AG04450 (cell line): Measurements from ENCODE around the gene MAP3K13. TPM values are rescaled to one million over a fixed set of nuclear protein-coding genes. Genes with fewer than 3 reads are reported as not detected.

Experiments used
- CTCF ChIA-PET: fragments of 300-600, 350-600 bp; formaldehyde crosslinking; extraction: SDS; loops from one replicate; lab custom pipeline; 2022; ENCODE audit warnings: antibody characterized with exemption, inconsistent platforms; lab: Charles Lee
- POLR2A ChIA-PET: fragments of 350-600 bp; formaldehyde crosslinking; extraction: SDS; loops from one replicate; lab custom pipeline; 2021; ENCODE audit warnings: antibody characterized with exemption, inconsistent platforms; lab: Yijun Ruan, JAX
- DNase-seq: peaks from one replicate; pipeline ENCODE4 v3.0.0-alpha.2; 2011; ENCODE audit warnings: low read depth, low spot score
- H3K27ac ChIP-seq: one replicate; pipeline ENCODE4 v1.5.1; 2012; ENCODE audit warnings: low read depth, low read length, control low read depth
- H3K27me3 ChIP-seq: one replicate; pipeline ENCODE4 v1.6.0; 2012; ENCODE audit warnings: low read length; ENCODE audit not compliant: control insufficient read depth, insufficient read depth
- H3K4me3 ChIP-seq: 2 replicates; pipeline ENCODE4 v1.5.1; 2011; ENCODE audit warnings: mild to moderate bottlenecking, low read depth, low read length, control low read depth
- H3K9me3 ChIP-seq: 2 replicates; pipeline ENCODE4 v1.5.1; 2012; ENCODE audit warnings: low read length; ENCODE audit not compliant: control insufficient read depth, insufficient read depth
- polyA plus RNA-seq: library from polyadenylated mRNA; depleted of rRNA; stranded (reverse); fragments of >200 nt; gene quantifications from 2 replicates; pipeline ENCODE4 v1.2.3, GENCODE V29; 2011; rRNA removed
- TF ChIP-seq, protein P1 (sequence below): IDR thresholded peaks from 2 replicates; pipeline ENCODE4 v1.5.1; 2011; ENCODE audit warnings: low read depth, low read length, control low read depth, inconsistent platforms

MAP3K13 gene
- polyA plus RNA-seq, 1 experiment: 20.9 TPM

DNA sequence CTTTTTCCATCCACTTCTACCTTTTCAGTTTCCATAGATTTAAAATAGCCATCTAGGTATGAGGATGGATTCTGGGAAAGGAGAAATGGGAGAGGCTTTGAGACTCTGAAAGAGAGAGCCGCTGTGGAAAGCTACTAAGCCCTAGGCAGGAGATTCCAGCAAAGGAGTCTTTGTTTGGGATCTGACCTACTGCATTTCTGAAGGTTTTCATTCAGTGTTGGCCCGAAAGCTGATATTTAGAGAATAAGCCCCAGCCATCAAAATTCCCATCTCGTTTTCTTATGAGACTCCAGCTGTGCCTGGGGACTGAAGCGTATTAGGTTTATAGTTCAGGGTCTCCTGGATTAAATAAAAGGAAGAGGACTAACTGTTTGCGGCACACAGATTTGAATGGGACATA lies 170.0 kb downstream of the MAP3K13 start:
- CTCF ChIA-PET: interaction anchor here (1.4 kb wide), 1 partner anchor 26 kb away, joined by 7 read pairs; no protein-coding TSS in a partner anchor

GRCh38 chr3:185534511-185534910 lies 171.6 kb downstream of the MAP3K13 start:
- H3K27me3 ChIP-seq: peaks cover under 1% of the 10 kb centered on the region
- DNase-seq: no peak
- TF ChIP-seq, protein P1, sequence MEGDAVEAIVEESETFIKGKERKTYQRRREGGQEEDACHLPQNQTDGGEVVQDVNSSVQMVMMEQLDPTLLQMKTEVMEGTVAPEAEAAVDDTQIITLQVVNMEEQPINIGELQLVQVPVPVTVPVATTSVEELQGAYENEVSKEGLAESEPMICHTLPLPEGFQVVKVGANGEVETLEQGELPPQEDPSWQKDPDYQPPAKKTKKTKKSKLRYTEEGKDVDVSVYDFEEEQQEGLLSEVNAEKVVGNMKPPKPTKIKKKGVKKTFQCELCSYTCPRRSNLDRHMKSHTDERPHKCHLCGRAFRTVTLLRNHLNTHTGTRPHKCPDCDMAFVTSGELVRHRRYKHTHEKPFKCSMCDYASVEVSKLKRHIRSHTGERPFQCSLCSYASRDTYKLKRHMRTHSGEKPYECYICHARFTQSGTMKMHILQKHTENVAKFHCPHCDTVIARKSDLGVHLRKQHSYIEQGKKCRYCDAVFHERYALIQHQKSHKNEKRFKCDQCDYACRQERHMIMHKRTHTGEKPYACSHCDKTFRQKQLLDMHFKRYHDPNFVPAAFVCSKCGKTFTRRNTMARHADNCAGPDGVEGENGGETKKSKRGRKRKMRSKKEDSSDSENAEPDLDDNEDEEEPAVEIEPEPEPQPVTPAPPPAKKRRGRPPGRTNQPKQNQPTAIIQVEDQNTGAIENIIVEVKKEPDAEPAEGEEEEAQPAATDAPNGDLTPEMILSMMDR: no peak
- no peaks in the 10 kb centered on the region for H3K9me3 ChIP-seq
- CTCF ChIA-PET: interaction anchor here (1.2 kb wide), 1 partner anchor 24 kb away, joined by 3 read pairs; no protein-coding TSS in a partner anchor
- no peak overlapping the region for H3K4me3 ChIP-seq
- H3K27ac ChIP-seq: no peak overlapping the region
- POLR2A ChIA-PET: no interaction called here

More for the DNA sequence above, 170.0 kb downstream of the MAP3K13 start:
- H3K9me3 ChIP-seq: no peaks in the 10 kb centered on the region
- DNase-seq: no peak
- H3K27me3 ChIP-seq: peaks cover 5% of the 10 kb centered on the region
- TF ChIP-seq, protein P1: no peak
- no peak overlapping the region for H3K27ac ChIP-seq
- POLR2A ChIA-PET: no interaction called here
- no peak overlapping the region for H3K4me3 ChIP-seq

DNA sequence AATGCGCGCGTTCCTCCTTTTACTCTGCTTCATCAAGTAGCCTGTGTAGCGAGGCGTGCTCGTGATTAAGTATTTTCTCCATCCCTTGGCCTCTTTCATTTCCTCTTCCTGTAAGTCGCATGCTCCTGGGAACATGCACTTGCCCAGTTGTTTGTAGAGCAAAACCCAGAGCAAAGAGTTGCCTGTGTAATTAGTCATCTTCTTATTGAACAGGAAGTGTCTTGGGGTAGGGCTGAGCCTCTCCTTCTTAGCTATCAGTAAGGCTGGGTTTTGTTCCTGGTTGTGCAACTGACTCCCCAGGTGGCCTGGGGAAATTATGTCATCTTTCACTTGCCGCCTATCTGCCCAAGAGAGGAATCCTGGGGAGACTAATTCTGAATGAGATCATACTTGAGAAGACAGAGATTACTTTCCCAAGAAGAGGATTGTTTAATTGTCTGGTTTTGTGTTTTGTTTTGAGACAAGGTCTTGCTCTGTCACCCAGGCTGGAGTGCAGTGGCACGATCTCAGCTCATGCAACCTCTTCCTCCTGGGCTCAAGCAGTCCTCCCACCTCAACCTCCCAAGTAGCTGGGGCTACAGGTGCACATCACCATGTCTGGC lies 174.5 kb downstream of the MAP3K13 start:
- Histone ChIP-seq H3K9me3 (no peaks in the 10 kb centered on the region), H3K27me3 (no peaks in the 10 kb centered on the region), H3K4me3 (no peak overlapping the region), H3K27ac (no peak overlapping the region)
- DNase-seq: no peak
- CTCF ChIA-PET: no interaction called here
- POLR2A ChIA-PET: no interaction called here
- TF ChIP-seq, protein P1: no peak

Other genes starting within 250 kb of the MAP3K13 start
- gene C3orf70, start 210.1 kb upstream of the MAP3K13 start, polyA plus RNA-seq: 0.79 and 0.89 TPM in 2 replicates
- gene EHHADH, start 109.1 kb upstream of the MAP3K13 start, polyA plus RNA-seq: 3.2 and 4.2 TPM in 2 replicates
- 15.1 and 17.8 TPM in 2 replicates for gene TMEM41A, start 135.9 kb downstream of the MAP3K13 start, polyA plus RNA-seq
- gene LIPH, start 189.5 kb downstream of the MAP3K13 start, polyA plus RNA-seq: 0.02 and 0.06 TPM in 2 replicates
- gene SENP2, start 223.2 kb downstream of the MAP3K13 start, polyA plus RNA-seq: 18.2 and 28.1 TPM in 2 replicates